ENCODE measurements around the gene NRXN3.

Gene NRXN3

DNA sequence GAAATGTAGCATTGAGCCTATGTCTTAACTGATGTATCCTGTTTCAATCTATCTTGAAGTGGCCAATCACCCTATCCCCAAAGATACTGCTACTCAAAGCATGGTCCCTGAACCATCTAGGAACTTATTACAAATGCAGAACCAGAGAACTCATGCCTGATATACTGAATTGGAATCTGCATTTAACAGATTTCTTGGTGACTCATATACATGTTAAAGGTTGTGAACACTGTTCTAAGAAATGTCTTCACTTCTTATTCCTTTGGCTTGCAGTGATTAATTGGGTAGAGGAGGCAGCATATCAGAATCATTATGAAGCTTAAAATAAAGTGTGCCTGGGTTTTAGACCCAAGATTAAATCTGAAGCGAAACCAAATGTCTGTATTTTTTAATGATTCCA, 1245.6 kb downstream of the NRXN3 start:
- peaks cover 11% of the 10 kb centered on the region for H3K9me3 Mint-ChIP-seq
- H3K4me1 Mint-ChIP-seq, result no peaks in the 10 kb centered on the region
- no peak for ATAC-seq
- no peak overlapping the region for H3K4me3 Mint-ChIP-seq
- no peak overlapping the region for H3K27ac Mint-ChIP-seq
- no peak for DNase-seq (ENCODE audit: low spot score in 2 of 2)
- H3K36me3 Mint-ChIP-seq, result no peaks in the 10 kb centered on the region

DNA sequence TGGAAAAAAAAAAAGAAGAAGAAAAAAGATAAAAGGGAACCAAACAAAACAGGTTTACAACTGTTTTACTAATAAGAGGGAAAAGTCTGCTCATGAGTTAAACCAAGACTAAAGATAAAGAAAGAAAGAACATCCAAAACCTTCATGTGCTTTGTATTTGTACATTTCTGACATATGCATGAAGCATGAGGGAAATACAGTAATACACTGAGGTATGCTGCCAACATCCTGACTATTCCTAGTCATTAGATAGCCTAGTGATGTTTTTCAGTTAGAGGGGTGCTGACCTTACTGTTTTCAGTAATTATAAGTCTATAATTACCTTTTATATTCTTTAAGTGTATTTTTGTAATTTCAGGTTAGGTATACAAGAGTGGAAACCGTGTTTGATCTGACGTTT, 1247.8 kb downstream of the NRXN3 start:
- H3K4me1 Mint-ChIP-seq, result no peaks in the 10 kb centered on the region
- H3K27ac Mint-ChIP-seq, result no peak overlapping the region
- H3K36me3 Mint-ChIP-seq, result no peaks in the 10 kb centered on the region
- H3K9me3 Mint-ChIP-seq, result peaks cover 14% of the 10 kb centered on the region
- DNase-seq (ENCODE audit: low spot score in 2 of 2) (no peak), ATAC-seq (no peak)
- no peak overlapping the region for H3K4me3 Mint-ChIP-seq

DNA sequence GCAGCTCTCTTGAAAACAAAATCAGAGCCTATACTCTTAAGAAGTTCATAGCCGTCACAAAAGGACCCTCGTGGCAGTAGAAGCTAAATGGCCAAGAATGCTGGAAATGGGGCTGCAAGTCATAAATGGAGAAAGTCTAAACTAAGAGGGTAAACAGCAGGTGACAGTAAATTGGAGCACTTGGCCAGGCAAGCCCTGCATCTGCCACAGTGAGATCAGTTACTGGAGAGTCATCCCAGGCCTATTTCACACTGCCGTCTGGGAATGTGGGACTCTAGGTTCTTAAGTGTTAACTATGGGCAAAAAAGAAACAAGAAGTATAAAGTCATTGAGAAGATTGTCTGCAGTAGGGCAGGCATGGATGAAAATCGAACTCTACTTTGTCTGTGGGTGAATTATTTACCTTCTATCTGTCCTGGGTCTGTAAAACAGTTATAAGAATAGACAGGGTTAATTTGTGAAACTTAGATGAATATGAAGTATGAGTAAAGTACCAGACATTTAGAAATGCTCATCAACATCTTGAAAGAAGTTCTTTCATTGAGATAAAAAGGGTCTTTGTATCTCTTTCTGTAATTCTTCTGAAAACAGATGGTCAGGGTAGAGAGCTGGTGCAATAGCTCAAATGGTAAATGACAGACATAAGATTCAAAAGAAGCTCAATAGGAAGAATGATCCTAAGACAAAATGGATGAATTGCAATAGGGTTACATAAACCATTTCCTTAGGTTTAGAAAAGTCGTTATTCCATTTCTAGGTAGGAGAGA, 1248.7 kb downstream of the NRXN3 start:
- no peak for DNase-seq (ENCODE audit: low spot score in 2 of 2)
- H3K27ac Mint-ChIP-seq, result no peak overlapping the region
- H3K4me1 Mint-ChIP-seq, result no peaks in the 10 kb centered on the region
- ATAC-seq, result no peak
- peaks cover 14% of the 10 kb centered on the region for H3K9me3 Mint-ChIP-seq
- H3K4me3 Mint-ChIP-seq, result no peak overlapping the region
- no peaks in the 10 kb centered on the region for H3K36me3 Mint-ChIP-seq

DNA sequence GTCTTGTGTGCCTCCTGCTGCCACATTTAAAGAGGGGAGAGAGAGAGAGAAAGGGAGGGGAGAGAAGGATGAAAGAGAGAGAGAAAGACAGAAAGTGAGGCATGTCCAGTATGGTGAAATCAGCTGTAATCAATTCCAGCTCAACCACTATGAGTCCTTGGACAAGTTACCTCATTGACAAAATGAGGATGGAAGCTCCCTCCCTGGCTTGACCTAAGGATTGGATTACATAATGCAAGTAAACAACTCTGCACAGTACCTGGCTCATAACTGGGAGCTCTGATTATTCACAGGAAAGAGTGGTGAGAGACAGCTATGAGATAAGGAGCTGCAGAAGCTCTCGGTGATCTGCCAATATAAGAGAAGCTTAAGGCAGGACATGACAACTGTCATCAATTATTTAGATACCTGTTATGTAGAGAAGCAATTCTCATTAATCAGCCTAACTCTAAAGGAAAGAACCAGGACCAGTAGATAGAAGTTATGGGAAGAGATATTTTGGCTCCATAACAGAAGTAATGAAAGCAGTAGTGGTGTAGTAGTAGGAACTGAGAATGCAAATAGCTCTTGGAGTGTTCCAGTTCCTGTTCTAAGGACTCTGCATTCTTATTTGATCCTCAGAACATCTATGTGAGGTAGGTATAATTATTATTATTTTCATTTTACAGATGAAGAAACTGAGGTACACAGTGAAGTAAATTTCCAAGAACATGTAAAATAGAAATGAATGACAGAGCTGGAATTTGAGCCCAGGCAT, 1249.6 kb downstream of the NRXN3 start:
- Mint-ChIP-seq H3K36me3 (no peaks in the 10 kb centered on the region), H3K9me3 (peaks cover 12% of the 10 kb centered on the region), H3K4me1 (no peaks in the 10 kb centered on the region), H3K4me3 (no peak overlapping the region), H3K27ac (no peak overlapping the region)
- DNase-seq (ENCODE audit: low spot score in 2 of 2), result no peak
- no peak for ATAC-seq

DNA sequence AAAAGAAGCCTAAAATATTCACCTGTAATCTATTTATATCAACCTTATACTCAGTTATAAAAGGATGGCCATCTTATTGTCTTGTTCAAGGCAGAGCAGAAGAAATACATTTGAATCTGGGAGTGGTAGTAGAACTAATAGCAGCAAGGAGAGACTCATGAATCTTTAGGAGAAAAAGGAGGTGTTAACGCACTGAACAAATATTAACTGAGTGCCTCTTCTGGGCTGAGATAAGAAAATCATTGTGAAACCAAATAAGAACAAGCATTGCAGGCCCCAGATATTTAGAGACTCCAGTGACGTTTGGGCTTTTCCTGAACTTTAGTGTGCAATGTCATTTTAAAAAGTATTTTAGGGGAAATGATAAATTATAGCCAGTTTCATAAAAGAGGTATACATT, 1250.6 kb downstream of the NRXN3 start:
- Mint-ChIP-seq H3K36me3 (no peaks in the 10 kb centered on the region), H3K4me3 (no peak overlapping the region), H3K9me3 (peaks cover 13% of the 10 kb centered on the region), H3K27ac (no peak overlapping the region), H3K4me1 (no peaks in the 10 kb centered on the region)
- DNase-seq (ENCODE audit: low spot score in 2 of 2) (no peak), ATAC-seq (no peak)

DNA sequence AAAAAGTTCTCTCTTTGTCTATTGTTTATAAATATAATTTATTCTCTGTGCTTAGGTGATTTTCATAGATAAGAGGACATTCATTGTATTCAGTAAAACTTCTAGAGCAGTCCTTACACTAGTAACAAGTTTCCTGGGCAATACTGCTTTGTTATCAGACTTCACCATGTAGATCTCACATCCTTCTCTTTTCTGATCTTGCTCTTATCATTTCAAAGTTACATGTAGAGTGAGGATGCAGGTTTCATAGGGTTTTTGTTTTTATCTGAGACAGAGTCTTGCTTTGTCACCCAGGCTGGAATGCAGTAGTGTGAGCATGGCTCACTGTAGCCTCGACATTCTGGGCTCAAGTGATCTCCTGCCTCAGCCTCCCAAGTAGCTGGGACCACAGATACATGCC, 1251.6 kb downstream of the NRXN3 start:
- Mint-ChIP-seq H3K9me3 (peaks cover 16% of the 10 kb centered on the region), H3K36me3 (no peaks in the 10 kb centered on the region), H3K4me1 (no peaks in the 10 kb centered on the region), H3K27ac (no peak overlapping the region), H3K4me3 (no peak overlapping the region)
- DNase-seq (ENCODE audit: low spot score in 2 of 2), result no peak
- no peak for ATAC-seq

DNA sequence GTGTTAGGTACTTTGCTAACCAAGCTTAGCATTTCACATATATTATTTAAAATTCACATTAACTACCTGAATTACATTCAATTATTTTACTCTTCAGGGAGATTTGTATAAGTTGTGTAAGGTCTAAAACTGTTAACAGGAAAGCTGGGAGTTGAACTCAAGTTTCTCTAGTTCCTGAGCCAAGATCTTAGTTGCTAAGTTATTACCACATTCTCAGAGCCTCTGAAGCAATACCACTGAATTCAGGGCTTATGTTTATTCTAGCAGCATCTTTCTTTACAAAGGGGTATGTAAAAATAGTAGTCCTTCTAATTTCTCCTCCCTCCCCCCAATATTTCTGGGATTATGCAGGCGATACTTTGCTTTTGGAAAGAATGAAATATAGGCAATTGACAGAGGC, 1254.3 kb downstream of the NRXN3 start:
- ATAC-seq (no peak), DNase-seq (ENCODE audit: low spot score in 2 of 2) (no peak)
- peaks cover 9% of the 10 kb centered on the region for H3K9me3 Mint-ChIP-seq
- no peaks in the 10 kb centered on the region for H3K4me1 Mint-ChIP-seq
- H3K27ac Mint-ChIP-seq, result no peak overlapping the region
- H3K36me3 Mint-ChIP-seq, result no peaks in the 10 kb centered on the region
- H3K4me3 Mint-ChIP-seq, result no peak overlapping the region

DNA sequence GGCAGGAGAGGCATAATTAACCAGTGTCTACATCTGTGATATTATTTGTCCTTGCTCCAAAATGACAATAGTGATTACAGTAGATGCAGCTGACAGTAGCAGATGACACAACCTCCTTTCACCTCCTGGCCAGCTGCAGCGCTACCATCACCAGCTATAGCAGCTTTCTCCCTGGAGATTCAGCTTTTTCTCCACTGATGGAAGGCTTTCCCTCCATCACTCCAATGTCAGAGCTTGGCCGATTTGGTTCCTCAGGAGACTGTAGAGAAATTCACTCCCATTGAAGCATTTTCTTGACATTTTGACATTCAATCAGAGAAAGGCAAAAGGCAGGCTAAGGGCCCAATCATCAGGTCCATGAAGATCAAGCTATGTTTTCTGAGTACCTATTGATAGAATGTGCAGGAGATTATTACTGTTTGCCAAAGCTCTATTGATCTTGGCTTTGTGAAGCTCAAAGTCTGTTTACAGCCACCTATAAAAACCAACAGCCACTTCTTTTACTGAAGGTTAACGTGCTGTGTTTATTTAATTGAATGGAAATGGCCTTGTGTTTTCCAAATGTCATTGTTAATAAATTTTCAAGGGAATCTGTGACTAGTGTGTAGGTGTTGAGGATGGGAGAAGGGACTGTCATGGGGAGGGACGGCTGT, 1256.1 kb downstream of the NRXN3 start:
- Mint-ChIP-seq H3K9me3 (peaks cover 8% of the 10 kb centered on the region), H3K4me1 (no peaks in the 10 kb centered on the region), H3K27ac (no peak overlapping the region), H3K4me3 (no peak overlapping the region), H3K36me3 (no peaks in the 10 kb centered on the region)
- ATAC-seq (no peak), DNase-seq (ENCODE audit: low spot score in 2 of 2) (no peak)

DNA sequence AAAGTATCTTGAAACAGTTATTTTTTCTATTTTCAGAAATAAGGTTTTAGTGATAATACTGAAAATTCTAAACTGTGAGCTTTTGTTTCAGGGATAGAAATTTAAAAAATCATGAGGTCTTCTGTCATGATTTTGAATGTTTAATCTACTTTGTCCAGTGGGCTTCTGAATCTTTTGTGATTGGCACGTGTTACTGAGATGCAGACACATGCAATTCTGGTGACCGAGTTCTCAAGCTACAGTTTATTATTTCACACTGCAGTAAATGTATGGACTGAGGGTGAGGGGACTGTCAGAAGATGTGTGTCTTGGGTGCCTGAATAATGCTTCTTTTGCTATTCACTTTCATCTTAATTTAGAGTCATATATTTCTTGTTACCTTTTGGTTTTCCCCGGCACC, 1262.5 kb downstream of the NRXN3 start:
- no peak for ATAC-seq
- Mint-ChIP-seq H3K9me3 (peaks cover 5% of the 10 kb centered on the region), H3K4me3 (no peak overlapping the region), H3K4me1 (no peaks in the 10 kb centered on the region), H3K27ac (no peak overlapping the region), H3K36me3 (no peaks in the 10 kb centered on the region)
- DNase-seq (ENCODE audit: low spot score in 2 of 2), result no peak

DNA sequence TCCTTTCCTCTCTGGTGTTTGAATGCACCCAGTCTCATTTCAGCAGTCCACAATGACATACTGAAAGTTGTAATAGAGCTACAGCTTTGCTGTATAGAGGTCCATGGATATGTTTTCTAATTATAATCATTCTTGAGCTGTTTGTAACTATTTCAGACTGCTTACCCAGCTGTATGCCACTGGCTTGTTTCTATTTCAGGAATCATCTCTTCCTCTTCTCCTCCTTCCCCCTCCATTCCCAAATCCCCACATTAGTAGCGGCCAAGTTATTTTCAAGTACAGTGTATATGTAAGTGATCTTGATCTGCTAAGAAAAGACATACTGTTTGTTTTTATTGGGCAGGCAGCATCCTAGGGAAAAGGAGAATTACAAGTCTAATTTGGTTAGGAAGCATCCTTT, 1266.2 kb downstream of the NRXN3 start:
- peaks cover 8% of the 10 kb centered on the region for H3K9me3 Mint-ChIP-seq
- no peaks in the 10 kb centered on the region for H3K36me3 Mint-ChIP-seq
- H3K4me3 Mint-ChIP-seq, result no peak overlapping the region
- no peak overlapping the region for H3K27ac Mint-ChIP-seq
- H3K4me1 Mint-ChIP-seq, result no peaks in the 10 kb centered on the region
- no peak for DNase-seq (ENCODE audit: low spot score in 2 of 2)
- ATAC-seq, result no peak

DNA sequence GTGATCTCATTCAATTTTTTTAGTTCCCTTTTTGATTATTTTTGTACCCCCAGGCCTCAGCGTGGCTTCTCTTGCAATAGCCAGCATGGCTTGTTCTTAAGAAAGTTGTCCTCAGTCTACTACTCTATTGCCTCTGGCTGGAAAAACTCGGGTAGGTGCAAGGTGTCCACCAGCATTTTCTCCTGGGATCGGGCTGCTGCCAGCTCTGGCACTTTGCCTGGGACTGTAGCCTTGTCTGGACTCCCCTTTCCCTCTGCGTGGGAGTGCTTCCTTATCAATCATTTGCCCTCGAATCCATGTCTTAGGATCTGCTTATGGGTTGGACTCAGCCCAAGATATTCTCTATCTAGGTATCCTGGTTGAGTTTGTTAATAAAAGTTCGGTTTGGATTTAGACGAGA, 1267.8 kb downstream of the NRXN3 start:
- ATAC-seq (no peak), DNase-seq (ENCODE audit: low spot score in 2 of 2) (no peak)
- H3K9me3 Mint-ChIP-seq, result peaks cover 10% of the 10 kb centered on the region
- H3K4me3 Mint-ChIP-seq, result no peak overlapping the region
- no peaks in the 10 kb centered on the region for H3K4me1 Mint-ChIP-seq
- H3K27ac Mint-ChIP-seq, result no peak overlapping the region
- no peaks in the 10 kb centered on the region for H3K36me3 Mint-ChIP-seq

DNA sequence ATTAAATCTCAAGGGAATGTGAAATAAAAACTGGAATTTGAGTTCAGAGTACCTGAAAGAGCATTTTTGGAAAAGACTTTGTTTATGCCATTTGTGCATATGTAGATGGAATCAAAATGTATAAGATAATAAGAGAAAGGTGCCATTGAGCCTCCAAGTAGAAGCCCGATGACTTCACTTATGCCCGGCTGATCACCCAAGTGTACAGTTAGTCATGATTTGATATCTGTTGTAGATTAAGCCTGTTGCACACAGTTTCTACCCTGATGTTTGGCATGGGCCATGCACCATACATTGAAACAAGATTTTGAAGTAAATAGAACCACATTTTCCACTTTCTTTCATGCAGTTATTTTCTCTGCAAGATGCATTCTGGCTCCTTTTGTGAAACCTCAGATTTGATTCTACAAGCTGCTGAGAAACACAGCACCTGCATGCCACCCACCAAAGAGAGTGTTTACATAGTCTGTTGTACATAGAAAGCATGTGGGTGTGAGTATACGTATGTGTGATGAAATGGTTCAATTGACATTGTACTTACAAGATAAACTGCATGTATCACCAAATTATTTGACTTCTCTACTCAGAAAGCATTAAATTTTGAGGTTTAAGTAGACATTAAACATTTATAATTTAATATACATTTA, 1268.6 kb downstream of the NRXN3 start:
- Mint-ChIP-seq H3K9me3 (peaks cover 10% of the 10 kb centered on the region), H3K36me3 (no peaks in the 10 kb centered on the region), H3K4me1 (no peaks in the 10 kb centered on the region), H3K27ac (no peak overlapping the region), H3K4me3 (no peak overlapping the region)
- DNase-seq (ENCODE audit: low spot score in 2 of 2) (no peak), ATAC-seq (no peak)

DNA sequence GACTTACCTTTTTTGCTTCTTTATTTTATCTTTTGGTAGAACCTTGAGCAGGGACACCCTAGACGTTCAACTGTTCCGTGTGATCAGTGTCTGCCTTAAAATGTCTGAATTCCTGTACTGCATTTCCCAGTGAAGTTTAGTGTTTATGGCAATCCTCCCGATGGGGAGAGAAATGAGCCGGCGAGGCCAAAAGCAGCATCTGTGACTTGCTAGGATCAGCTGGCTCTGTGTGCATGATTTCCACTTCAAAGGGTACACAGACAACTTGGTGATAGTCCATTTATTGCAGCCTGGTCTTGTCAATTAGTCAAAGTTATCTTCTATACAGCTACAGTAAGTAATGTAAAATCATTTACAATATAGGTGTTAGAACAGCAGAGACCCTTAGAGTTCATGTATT, 1272.6 kb downstream of the NRXN3 start:
- no peak for ATAC-seq
- no peaks in the 10 kb centered on the region for H3K4me1 Mint-ChIP-seq
- no peak overlapping the region for H3K27ac Mint-ChIP-seq

DNA sequence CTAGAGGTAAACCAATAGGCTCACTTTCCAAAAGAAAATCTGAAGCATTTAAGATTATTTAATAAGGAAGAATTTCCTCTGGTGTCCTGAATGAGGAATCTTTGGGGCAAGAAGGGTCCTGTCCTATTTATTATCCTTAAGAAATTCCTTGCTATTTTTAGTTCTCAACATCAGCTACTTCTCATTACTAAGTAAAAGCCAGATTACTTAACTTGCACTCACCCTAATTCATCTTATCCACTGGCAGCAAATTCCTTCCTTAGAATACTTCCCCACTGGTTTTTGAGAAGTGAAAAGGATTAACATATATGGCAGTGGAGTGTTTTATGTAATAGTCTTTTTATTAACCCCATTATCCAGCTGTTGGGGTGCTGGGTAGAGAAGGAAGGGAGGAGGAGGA, 1273.4 kb downstream of the NRXN3 start:
- Mint-ChIP-seq H3K27ac (no peak overlapping the region), H3K4me3 (no peak overlapping the region), H3K36me3 (no peaks in the 10 kb centered on the region), H3K4me1 (no peaks in the 10 kb centered on the region), H3K9me3 (peaks cover 10% of the 10 kb centered on the region)
- DNase-seq (ENCODE audit: low spot score in 2 of 2) (no peak), ATAC-seq (no peak)

More for the DNA sequence above, 1272.6 kb downstream of the NRXN3 start:
- peaks cover 5% of the 10 kb centered on the region for H3K9me3 Mint-ChIP-seq
- H3K4me3 Mint-ChIP-seq, result no peak overlapping the region
- no peak for DNase-seq (ENCODE audit: low spot score in 2 of 2)
- no peaks in the 10 kb centered on the region for H3K36me3 Mint-ChIP-seq

DNA sequence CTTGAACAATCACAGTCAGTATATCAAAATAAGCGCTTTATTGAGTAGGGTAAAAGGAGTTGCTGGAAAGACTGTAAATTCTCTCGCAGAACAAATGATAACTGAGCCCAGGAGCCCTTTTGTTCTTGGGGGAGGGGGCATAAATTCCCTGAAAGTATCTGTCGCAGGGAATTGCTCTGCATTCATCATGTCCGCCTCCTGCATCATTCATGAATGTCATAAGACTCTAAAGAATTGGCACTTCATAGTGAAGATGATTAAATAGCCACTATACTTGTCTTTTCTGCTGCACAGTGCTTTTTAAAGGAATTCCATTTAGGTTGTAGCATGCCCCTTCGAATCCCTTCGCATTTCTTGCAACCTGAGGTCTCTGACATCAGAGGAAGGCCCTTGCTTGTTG, 1278.8 kb downstream of the NRXN3 start:
- no peak overlapping the region for H3K4me3 Mint-ChIP-seq
- peaks cover 8% of the 10 kb centered on the region for H3K9me3 Mint-ChIP-seq
- H3K27ac Mint-ChIP-seq, result no peak overlapping the region
- no peaks in the 10 kb centered on the region for H3K4me1 Mint-ChIP-seq
- ATAC-seq (no peak), DNase-seq (ENCODE audit: low spot score in 2 of 2) (no peak)
- no peaks in the 10 kb centered on the region for H3K36me3 Mint-ChIP-seq
